Heart right ventricle (tissue), 16 donors: Measurements from ENCODE around the gene PIK3R4. TPM values are rescaled to one million over a fixed set of nuclear protein-coding genes. Genes with fewer than 3 reads are reported as not detected.

Source experiments
- ATAC-seq, 8 donors: fragments of 200-7000 bp; cut with Tn5 transposase; one replicate each; pipeline ENCODE4 v1.9.1; 2020; ENCODE audit warnings: mild to moderate bottlenecking in 8 of 8, moderate library complexity in 8 of 8, moderate number of reproducible peaks in 1 of 8
- DNase-seq, 2 donors: peaks; one replicate each; pipeline ENCODE4 v3.0.0-alpha.2; 2020
- H3K27ac ChIP-seq, 10 donors: fragments of 200-600 bp; sonication (generic) in 2 of 10; one replicate each; pipeline versions ENCODE4 v1.5.0 to v1.8.0; 2020 to 2022; ENCODE audit warnings: mild to moderate bottlenecking in 3 of 10
- H3K27me3 ChIP-seq, 7 donors: fragments of 200-600 bp; one replicate each; pipeline ENCODE4 v1.8.0; 2021 to 2022; ENCODE audit warnings: mild to moderate bottlenecking in 2 of 7
- H3K36me3 ChIP-seq, 9 donors: fragments of 200-600 bp; sonication (generic) in 1 of 9; one replicate each; pipeline versions ENCODE4 v1.5.0 to v1.8.0; 2020 to 2022; ENCODE audit warnings: mild to moderate bottlenecking in 2 of 9
- H3K4me1 ChIP-seq, 9 donors: fragments of 200-600 bp; sonication (generic) in 1 of 9; one replicate each; pipeline versions ENCODE4 v1.5.0 to v1.8.0; 2020 to 2022; ENCODE audit warnings: mild to moderate bottlenecking in 4 of 9
- H3K4me3 ChIP-seq, 10 donors: fragments of 200-600 bp; sonication (generic) in 2 of 10; one replicate each; pipeline versions ENCODE4 v1.5.0 to v1.8.0; 2020 to 2022; ENCODE audit warnings: mild to moderate bottlenecking in 7 of 10, moderate library complexity in 2 of 10
- H3K9me3 ChIP-seq, 11 donors: fragments of 200-600 bp in 10 of 11; sonication (generic) in 2 of 11; one replicate each; pipeline versions ENCODE4 v1.5.0 to v1.8.0; 2013 to 2022; ENCODE audit warnings: mild to moderate bottlenecking in 2 of 11, control low read depth in 1 of 11, moderate library complexity in 1 of 11
- CTCF ChIP-seq, 9 donors: fragments of 200-600 bp; sonication (generic) in 2 of 9; IDR thresholded peaks; one replicate each; pipeline versions ENCODE4 v1.5.0 to v1.8.0; 2021 to 2022; ENCODE audit warnings: antibody characterized with exemption in 9 of 9, mild to moderate bottlenecking in 5 of 9, moderate library complexity in 1 of 9
- WGBS, 2 donors: extraction: QIAGEN DNeasy Blood & Tissue Kit; methylation state at CpG; one replicate each; pipeline ENCODE4 v1.1.7; 2013; ENCODE audit warnings: inconsistent platforms in 1 of 2; 5-methylcytosine and 5-hydroxymethylcytosine counted together
- intact Hi-C, 10 donors: fragments of 100-400 bp; cut with DNase I; formaldehyde crosslinking; loops; one replicate each; pipeline versions ENCODE4 v1.11.1 to v1.14.2; 2022
- polyA plus RNA-seq, 2 donors: library from polyadenylated mRNA; stranded (reverse); fragments of 200-250 nt; gene quantifications; one replicate each; pipeline ENCODE4 v1.2.3, GENCODE V29; 2013
- total RNA-seq, 10 donors: library from RNA; stranded (reverse); fragmentation: NEBNext Ultra II Directional in 3 of 10; extraction: Animal tissue kit (Norgen Biotek cat#: 25700) in 3 of 10; gene quantifications; one replicate each; pipeline versions ENCODE4 v1.2.1 to v1.2.4, GENCODE V29; 2021 to 2023
- donor health status: Arrhythmogenic right ventricular cardiomyopathy.
- donor health status: ischemic (EF 13 %, LVEDD 7.1; RV severe dilation, severe dysfunction).
- donor health status: healthy with polysubstance abuse.
- donor health status: DM: no; HTN: yes; CAD: no.
- donor health status: DM: no; HTN: no; CAD: no.
- donor health status: ischemic (EF 25% LVEDD 6.9; RV normal size, moderate dysfunction).
- donor health status: ischemic (EF 25% LVEDD 5.7; RV mildly dilated, moderate dysfunction).
- donor health status: healthy.
- donor health status: DM: yes; HTN: yes; CAD: no.
- donor health status: Ischemic cardiomyopathy.
- donor health status: ischemic (EF 35%, LVEDD 5.7; RV mildly dilated, moderate dysfunction).
- donor health status: nonischemic (EF 11% LVEDD 7.7; RV severe dilation, severe dysfunction).
- donor health status: DM: yes; HTN: yes; CAD: no.
- donor health status: PGD.
- donor health status: ischemic (EF 29% LVEDD 5.4; RV normal size, mild dysfunction).
- donor health status: nonischemic (EF 23%, LVEDD 6.1; RV moderate dilation, normal function).

Gene PIK3R4
- total and polyA plus RNA-seq, 12 donors: 12.3 to 22.3 (median 17.1) TPM

GRCh38 chr3:130705501-130705900, 41.1 kb downstream of the PIK3R4 start:
- H3K9me3 ChIP-seq: no peaks in the 10 kb centered on the region
- H3K36me3 ChIP-seq: peaks cover 0 to 96% (median 10%) of the 10 kb centered on the region in 9 donors
- no peak overlapping the region for H3K4me3 ChIP-seq
- 83 to 89% methylated on average over 6 of the region's 6 CpGs for WGBS, 2 donors
- DNase-seq (no peak), ATAC-seq (no peak)
- peaks cover 0 to 4% (median 0%) of the 10 kb centered on the region in 9 donors for H3K4me1 ChIP-seq
- intact Hi-C loops: no loop called here
- no peaks in the 10 kb centered on the region for H3K27me3 ChIP-seq
- H3K27ac ChIP-seq: no peak overlapping the region
- no peak for TF ChIP-seq CTCF (IDR thresholded peaks at IDR 0.05)

GRCh38 chr3:130702985-130703384, 43.6 kb downstream of the PIK3R4 start:
- Histone ChIP-seq H3K9me3 (no peaks in the 10 kb centered on the region), H3K36me3 (peaks cover 0 to 93% (median 15%) of the 10 kb centered on the region in 9 donors), H3K27me3 (no peaks in the 10 kb centered on the region), H3K27ac (no peak overlapping the region), H3K4me3 (no peak overlapping the region), H3K4me1 (peaks cover 0 to 8% (median 0%) of the 10 kb centered on the region in 9 donors)
- 69 to 80% methylated on average over 3 of the region's 3 CpGs for WGBS, 2 donors
- no peak for TF ChIP-seq CTCF (IDR thresholded peaks at IDR 0.05)
- intact Hi-C loops: no loop called here
- ATAC-seq: peak in 1 of 8 donors; percentile 10
- no peak for DNase-seq

DNA sequence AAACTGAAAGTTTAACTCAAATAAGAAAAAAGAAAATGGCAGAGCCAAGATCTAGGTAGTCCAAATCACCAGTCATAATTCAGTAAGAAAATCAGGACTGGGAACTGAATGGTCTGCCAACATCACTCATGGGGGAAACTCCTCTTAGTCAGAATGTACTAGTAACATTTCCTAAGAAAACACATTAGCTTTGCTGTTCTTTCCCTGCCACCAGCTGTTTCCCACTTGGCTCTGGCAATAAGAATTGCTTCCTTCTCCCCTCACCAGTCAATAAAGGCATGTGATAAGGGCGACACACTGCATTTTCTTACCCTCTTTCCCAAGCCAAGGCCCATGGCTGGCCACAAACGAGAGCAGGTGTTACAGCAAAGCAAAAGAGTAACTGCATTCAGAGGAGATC, 46.1 kb downstream of the PIK3R4 start:
- H3K4me3 ChIP-seq: no peak overlapping the region
- H3K27me3 ChIP-seq: no peaks in the 10 kb centered on the region
- peak in 1 of 2 donors; percentile 10 for DNase-seq
- intact Hi-C loops: no loop called here
- H3K36me3 ChIP-seq: peaks cover 0 to 83% (median 15%) of the 10 kb centered on the region in 9 donors
- peak; percentile 38 to 88 (median 52) for ATAC-seq
- TF ChIP-seq CTCF (IDR thresholded peaks at IDR 0.05): no peak
- peak overlapping the region in 2 of 10 donors; percentile 1 to 34 for H3K27ac ChIP-seq
- no peaks in the 10 kb centered on the region for H3K9me3 ChIP-seq
- 46 to 50% methylated on average over 2 of the region's 2 CpGs for WGBS, 2 donors
- peaks cover 0 to 8% (median 0%) of the 10 kb centered on the region in 9 donors for H3K4me1 ChIP-seq

DNA sequence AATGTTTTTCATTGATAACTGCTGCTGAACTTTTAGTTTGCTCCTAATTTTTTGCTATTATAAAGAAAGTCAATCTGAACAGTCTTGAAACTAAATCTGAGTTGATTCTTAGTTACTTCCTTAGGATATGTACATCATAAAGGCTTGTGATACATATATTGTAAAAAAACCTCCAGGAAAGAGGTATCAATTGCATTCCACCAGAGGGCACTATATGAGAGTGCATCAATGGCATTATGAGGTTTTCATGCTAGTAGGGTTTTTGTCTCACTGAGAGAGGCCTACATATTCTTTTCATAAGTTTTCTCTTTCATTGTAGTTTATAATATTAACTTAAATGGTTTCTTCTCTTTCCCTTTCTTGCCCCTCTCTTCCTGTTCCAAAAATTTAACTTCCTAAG, 46.9 kb downstream of the PIK3R4 start:
- Histone ChIP-seq H3K4me1 (peaks cover 0 to 8% (median 0%) of the 10 kb centered on the region in 9 donors), H3K4me3 (no peak overlapping the region), H3K27ac (peak overlapping the region in 2 of 10 donors; percentile 1 to 34), H3K27me3 (no peaks in the 10 kb centered on the region), H3K36me3 (peaks cover 0 to 83% (median 15%) of the 10 kb centered on the region in 9 donors), H3K9me3 (no peaks in the 10 kb centered on the region)
- intact Hi-C loops: no loop called here
- ATAC-seq (no peak), DNase-seq (no peak)
- TF ChIP-seq CTCF (IDR thresholded peaks at IDR 0.05): peak in 6 of 9 donors; percentile 31 to 44 (median 40)
